CD4-positive, alpha-beta T cell treated with Interleukin-10 for 1 hour (primary cell): ENCODE data around the gene RFT1.
"Not testable (repeated sequence)": the region's sequence is repeated elsewhere in the genome, so short reads cannot be mapped to it uniquely, and the experiment has no call there.

Source experiments
- DNase-seq: peaks from one replicate; pipeline ENCODE4 v3.0.0-alpha.2; 2020

The RFT1 gene

GRCh38 chr3:53163444-53164387 is 33.5 kb upstream of the RFT1 start:
- no peak for DNase-seq

DNA sequence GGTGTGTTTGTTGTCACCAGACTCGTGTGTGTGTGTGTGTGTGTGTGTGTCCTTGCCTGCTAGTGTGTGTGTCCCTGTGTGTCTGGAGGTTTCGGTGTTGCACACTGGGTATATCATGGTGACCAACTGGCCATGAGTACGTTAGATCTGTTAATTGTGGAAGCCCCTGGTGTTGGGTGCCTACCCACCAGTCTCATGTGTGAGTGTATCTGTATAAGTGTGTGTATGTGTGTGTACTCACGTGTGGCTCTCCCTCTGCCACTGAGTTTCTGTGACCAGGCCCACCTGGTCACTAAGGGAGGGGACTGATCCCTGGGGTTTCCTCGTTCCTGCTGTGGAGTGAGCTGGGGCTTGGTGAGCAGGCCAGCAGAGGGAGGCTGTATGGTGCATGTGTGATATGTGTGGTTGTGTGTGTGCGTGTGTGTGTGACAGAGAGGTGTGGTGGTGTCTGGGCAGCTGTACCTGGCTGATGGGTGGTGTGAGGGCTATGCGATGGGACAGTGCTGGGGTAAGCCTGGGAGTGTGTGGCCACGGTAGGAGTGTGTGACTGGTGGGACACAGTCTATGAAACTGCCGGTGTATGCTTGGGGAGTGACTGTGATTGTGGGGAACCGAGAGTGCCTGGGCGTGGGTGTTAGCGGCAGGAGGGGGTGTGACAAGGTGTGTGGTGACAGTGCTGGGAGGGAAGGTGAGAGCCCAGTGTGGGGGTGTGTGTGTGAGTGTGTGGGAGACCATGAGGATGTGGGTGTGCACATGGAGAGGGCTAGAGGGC is 32.6 kb upstream of the RFT1 start:
- peak; percentile 75 for DNase-seq

- peak; percentile 48 for DNase-seq
Observed at GRCh38 chr3:53161820-53162671, 31.8 kb upstream of the RFT1 start.

DNA sequence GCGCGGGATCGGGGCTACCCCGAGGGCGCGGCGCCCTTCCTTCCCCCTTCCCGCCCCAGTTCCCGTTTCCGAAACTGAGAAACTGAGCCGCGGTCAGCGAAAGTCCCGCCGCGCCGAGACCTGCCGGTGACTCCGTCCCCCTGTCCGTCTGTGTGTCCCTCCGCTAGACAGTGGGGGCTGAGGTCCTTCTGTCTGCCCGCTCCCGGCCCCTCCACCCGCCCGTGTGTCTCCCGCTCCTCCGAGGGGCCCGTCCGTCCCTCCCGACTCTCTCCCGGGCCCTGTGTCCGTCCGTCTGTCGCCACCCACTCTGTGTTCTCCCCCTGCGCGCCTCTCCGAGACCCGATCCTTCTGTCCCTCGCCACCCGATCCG is 31.2 kb upstream of the RFT1 start:
- no peak for DNase-seq

DNA sequence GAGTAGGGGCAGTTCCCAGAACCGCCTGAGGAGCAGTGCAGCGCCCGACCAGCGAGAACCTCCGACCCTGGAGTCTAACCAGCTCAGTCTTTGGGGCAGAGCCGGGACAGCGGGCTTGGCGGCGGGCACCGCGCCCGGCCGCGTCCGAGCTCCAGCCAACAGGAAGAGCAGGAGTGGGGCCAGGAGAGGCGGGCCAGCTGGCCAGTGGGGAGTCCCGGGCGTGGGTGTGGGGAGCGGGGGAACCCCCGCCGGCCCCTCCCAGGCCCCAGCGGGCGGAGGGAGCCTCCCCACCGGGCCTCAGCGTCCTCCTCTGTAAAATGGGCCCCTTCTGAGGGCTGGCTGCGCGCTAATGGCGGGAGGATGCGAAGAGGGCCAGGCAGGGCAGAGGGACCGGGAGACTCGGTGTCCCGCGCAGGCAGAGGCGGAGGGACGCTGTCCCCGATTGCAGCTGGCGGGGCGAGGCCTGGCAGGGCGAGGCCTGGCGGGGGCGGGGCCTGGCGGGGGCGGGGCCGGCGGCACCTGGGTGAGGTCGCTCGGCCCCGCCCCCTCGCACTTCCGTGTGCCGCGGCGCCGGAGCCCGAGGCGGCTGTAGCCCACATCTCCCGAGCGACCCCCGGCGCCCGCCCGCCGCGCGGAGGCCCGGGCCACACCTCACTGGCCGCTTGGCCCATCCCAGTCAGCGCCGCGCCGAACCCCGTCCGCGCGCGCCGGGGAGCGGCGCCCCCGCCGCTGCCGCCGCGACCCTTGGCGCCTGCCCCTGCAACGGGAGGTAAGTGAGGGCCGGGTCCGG is 30.6 kb upstream of the RFT1 start, which contains the start of gene PRKCD:
Gene PRKCD (plus strand): TSS at position 550 of the 790 bp plus-strand sequence. CDS start 17,214 bp downstream, outside the sequence.
- DNase-seq, result peak; percentile 83

GRCh38 chr3:53160061-53160659 is 29.9 kb upstream of the RFT1 start:
- no peak for DNase-seq

DNA sequence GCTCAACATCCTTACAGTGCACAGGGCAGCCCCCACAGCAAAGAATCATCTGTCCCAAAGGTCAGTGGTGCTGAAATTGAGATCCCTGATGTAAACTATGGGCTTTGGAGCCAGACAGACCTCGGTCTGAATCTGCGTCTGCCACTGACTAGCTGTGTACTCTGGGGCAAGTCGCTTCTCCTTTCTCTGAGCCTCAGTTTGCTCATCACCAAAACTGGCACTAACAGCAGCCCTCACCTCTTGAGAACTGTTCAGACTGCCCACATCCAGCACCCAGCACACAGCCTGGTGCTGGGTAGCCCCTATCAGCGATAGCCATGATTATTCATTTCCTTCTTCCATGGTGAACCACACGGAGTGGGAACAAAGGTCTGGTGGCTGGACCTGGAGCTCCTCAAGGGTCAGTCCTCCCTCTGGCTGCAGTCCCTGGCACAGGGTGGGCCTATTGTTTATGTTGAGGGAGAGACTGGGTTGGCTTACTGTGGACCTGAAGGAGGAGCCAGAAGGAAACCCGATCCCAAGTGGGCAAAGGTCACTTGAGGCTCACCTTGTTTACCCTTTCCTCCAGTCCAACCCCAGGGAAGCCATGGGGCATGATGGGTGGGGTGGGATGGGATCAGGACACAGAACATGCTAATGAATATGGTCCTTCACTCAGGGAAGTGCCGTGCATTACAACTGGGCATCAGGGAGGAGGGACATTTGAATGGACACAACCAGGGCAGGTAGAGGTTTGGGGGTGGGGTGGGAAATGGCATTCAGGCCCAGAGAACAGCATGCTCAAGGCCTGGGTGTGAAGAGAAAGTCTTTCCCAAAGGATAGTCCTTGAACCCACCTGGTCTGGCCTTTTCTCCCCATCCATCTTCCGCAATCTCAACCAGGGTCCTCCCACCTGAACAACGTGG is 29.2 kb upstream of the RFT1 start:
- no peak for DNase-seq

DNA sequence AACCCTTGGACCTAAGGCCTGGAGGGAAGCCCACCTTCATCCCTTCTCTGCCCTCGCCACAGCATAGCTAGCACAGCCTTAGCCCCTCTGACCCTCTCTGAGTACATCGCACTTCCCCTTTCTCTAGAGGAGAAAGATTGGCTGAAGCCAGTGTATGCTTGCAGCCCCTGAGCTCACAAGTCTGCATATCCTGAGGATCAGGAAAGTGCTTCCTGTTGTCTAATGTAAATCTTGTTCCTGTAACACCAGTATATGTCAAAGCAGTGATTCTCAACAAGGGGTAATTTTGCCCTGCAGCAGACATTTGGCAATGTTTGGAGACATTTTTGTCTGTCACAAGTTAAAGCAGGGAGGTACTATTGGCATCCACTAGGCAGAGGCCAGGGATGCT is 28.5 kb upstream of the RFT1 start:
- DNase-seq, result no peak

DNA sequence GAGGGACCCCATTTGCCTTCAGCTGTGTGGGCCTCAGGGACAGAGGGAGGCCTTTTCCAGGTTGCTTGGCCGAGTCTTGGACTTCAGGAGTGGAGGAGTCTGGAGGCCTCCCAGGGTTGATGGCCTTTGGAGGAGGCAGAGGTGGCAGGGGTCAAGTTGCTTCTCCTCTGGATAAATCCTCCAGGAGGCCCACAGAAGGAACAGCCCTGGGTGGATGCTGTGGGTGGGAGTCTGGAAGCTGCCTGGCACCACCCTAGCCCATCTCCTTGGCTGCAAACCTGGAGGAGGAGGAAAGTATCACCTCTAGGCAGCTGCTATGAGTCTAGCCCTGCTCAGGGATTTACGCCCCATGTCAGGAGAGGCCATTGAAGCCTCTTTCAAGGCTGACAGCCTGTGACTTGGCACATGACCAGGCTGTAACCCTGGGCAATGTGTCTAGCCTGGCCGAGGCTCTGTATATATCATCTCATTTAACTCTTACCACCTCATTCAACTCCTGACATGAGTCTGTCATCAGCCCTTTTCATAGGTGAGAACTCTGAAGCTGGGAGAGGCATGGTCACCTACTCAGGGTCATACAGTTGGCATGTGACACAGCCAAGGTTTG is 27.8 kb upstream of the RFT1 start:
- no peak for DNase-seq

- DNase-seq, result no peak
Observed at GRCh38 chr3:53156368-53156834, 26.2 kb upstream of the RFT1 start.

DNA sequence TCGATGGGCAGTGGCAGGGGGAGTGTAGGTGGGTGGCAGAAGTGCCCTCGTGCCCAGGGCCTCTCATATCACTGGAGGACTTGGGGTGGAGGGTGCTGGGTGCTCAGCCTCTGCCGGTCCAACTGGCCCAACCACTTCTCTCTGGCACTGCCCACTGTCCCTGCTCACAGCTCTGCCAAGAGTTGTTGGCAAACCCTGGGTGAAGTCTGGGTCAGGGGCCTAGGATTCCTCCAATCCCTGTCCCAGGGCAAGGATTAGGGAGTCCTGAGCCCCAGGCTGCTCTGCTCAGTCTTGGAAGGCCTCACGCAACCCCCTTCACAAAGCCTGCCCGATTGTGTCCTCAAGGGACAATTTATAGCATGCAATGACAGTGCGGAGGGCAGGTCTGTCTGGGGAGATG is 25.5 kb upstream of the RFT1 start:
- DNase-seq, result no peak

DNA sequence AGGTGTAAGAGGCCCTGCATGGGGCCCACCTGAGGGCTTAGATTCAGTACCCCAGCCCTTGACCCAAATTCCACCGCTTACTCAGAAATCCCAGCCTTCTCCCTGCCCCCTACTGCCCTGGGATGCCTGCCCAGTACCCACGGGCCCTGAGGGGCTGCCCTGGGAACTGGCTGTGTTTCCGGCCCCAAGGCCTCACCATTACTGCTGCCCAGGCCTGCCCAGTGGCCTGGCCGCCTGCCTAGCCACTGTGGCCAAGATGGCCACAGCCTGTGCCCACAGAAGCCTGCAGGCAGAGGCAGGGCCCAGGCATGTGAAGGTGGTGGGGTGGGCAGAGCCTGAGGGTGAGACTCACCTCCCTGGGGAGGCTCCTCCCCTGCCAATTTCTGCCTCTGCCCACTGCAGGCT is 24.6 kb upstream of the RFT1 start:
- DNase-seq, result no peak

- DNase-seq, result no peak
Observed at GRCh38 chr3:53153980-53154379, 23.7 kb upstream of the RFT1 start.

GRCh38 chr3:53153264-53153823 is 23.1 kb upstream of the RFT1 start:
- no peak for DNase-seq

GRCh38 chr3:53151870-53152660 is 21.8 kb upstream of the RFT1 start:
- DNase-seq, result no peak

DNA sequence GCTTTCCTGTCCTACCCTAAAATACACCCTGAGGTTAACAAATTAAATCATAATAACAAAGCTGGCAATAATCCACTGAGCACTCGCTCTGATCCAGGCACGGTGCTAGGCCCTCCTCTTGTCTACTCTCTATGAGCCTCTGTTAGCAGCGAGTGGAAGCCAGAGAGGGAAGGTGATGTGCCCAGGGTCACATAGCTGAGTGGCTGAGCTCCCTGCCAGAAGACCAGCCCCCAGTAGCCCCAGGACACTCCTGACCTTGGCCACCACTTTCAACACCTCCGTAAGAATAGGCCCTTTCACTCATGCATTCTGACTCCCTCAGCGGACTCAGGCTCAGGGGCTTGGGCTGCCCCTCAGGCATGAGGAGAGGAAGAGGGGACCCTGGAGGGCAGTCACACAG is 21.2 kb upstream of the RFT1 start:
- DNase-seq, result no peak

- not testable (repeated sequence) for DNase-seq
Observed at GRCh38 chr3:53151086-53151438, 20.8 kb upstream of the RFT1 start.

GRCh38 chr3:53150247-53151085 is 20.2 kb upstream of the RFT1 start:
- no peak for DNase-seq
